Dendritic cell treated with granulocyte-macrophage colony-stimulating factor and Interleukin-4, amounts not matched to agents 40 ng/mL and 50 ng/mL, for 4 days (primary cell): ENCODE measurements around the gene CAPS.
"Not testable (repeated sequence)": the region's sequence is repeated elsewhere in the genome, so short reads cannot be mapped to it uniquely, and the experiment has no call there.

ENCODE experiments used
- H3K27ac Mint-ChIP-seq: one replicate; pipeline ENCODE4 v1.8.0; 2022; ENCODE audit warnings: mild to moderate bottlenecking, mixed read lengths
- H3K27me3 Mint-ChIP-seq: one replicate; pipeline ENCODE4 v1.8.0; 2022; ENCODE audit warnings: mild to moderate bottlenecking, mixed read lengths
- H3K36me3 Mint-ChIP-seq: one replicate; pipeline ENCODE4 v1.8.0; 2022; ENCODE audit warnings: low read depth, mixed read lengths
- H3K4me1 Mint-ChIP-seq: one replicate; pipeline ENCODE4 v1.8.0; 2022; ENCODE audit warnings: low read depth, mixed read lengths
- H3K4me3 Mint-ChIP-seq: one replicate; pipeline ENCODE4 v1.8.0; 2022; ENCODE audit warnings: mild to moderate bottlenecking, moderate library complexity, mixed read lengths
- H3K9me3 Mint-ChIP-seq: one replicate; pipeline ENCODE4 v1.8.0; 2022; ENCODE audit warnings: mixed read lengths
- intact Hi-C: fragments of 100-400 bp; cut with micrococcal nuclease; formaldehyde crosslinking; loops from one replicate; pipeline ENCODE4 v1.15.0; 2022

Gene CAPS

DNA sequence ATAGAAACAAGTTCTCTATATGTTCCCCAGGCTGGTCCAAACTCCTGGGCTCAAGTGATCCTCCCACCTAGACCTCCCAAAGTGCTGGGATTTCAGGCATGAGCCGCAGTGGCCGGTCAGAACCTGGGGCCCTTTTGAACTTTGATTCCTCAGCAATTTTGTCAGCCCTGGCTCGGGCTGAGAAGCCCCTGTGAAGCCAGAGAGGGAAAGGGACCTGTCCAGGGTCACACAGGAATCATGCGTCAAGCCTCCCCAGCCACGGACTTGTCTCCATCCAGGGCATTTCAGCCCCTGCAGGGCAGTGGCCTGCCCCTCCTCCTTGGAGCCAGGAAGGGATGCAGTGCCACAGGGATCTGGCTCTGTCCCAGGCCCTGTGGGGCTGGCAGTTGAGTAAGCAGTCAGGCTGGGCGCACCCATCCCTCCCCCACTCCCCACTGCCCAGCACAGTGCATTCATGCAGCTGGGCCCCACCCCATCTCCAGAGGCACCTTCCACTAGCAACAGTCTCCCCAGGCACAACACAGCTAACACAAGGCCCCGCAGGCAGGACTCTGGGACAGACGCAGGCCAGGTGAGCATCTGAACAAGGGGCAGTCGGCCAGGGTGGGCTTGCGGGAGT is at the start of gene CAPS:
Gene CAPS (plus strand): TSS at position 516 of the 619 bp plus-strand sequence. CDS start 153 bp downstream, outside the sequence.
- Mint-ChIP-seq H3K27me3 (no peaks in the 10 kb centered on the region), H3K36me3 (peaks cover 83% of the 10 kb centered on the region)

DNA sequence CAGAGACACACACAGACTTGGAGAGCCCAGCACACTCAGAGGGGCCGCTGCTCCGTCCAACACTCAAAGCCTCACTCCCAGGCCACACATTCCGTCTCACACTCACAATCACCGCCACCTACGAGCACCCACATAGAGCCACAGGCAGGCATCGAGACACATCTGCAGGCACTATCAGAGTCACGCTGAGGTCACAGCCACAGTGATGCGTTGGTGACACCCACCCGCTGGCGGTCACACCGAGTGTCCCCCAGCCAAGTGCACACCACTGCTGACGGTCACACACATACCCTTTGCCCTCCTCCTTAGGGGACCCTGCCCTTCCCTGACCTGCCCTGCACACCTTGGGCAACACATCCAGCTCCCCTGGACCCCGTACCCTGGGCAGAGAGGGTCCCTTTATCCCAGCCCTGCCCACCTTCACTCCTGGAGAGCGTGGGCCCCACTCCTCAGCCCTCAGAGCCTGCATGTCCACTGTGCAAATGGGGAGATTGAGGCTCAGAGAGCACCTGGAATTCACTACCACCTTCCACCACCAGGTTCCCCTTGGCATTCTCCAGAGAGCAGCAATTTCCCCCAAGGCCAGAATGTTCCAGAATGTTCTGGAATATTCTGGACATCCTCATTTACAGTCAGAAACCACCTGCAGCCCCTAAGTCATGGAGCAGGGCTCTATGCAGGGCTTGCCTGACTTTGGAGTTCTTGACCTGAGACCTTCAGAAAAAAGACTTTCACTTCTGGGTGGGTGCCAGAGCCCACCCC is 49.1 kb upstream of the CAPS start:
- Mint-ChIP-seq H3K4me1 (no peaks in the 10 kb centered on the region), H3K27me3 (peaks cover 5% of the 10 kb centered on the region), H3K4me3 (no peak overlapping the region), H3K36me3 (no peaks in the 10 kb centered on the region), H3K9me3 (no peaks in the 10 kb centered on the region), H3K27ac (no peak overlapping the region)
- intact Hi-C loops: no loop called here

More for the DNA sequence above, at the start of gene CAPS:
- no peaks in the 10 kb centered on the region for H3K4me1 Mint-ChIP-seq
- intact Hi-C loops: no loop called here
- H3K4me3 Mint-ChIP-seq: no peak within 1 kb of the TSS
- no peaks in the 10 kb centered on the region for H3K9me3 Mint-ChIP-seq
- H3K27ac Mint-ChIP-seq: no peak within 1 kb of the TSS

DNA sequence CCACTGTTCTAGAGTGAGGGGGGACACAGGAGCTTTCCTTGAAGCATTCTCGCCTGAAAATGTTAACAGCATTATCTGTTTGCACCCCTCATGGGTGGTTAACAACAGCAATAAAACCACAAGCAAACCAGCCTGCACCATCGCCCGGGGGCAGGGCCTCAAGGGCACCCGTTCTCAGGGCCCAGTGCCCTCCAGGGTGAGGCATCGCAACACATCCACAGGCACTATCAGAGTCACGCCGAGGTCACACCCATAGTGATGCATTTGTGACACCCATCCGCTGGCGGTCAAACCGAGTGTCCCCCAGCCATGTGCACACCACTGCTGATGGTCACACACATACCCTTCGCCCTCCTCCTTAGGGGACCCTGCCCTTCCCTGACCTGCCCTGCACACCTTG is 48.3 kb upstream of the CAPS start:
- no peak overlapping the region for H3K4me3 Mint-ChIP-seq
- no peak overlapping the region for H3K27ac Mint-ChIP-seq
- no peaks in the 10 kb centered on the region for H3K9me3 Mint-ChIP-seq
- intact Hi-C loops: no loop called here
- H3K27me3 Mint-ChIP-seq: peaks cover 3% of the 10 kb centered on the region
- H3K36me3 Mint-ChIP-seq: no peaks in the 10 kb centered on the region
- H3K4me1 Mint-ChIP-seq: no peaks in the 10 kb centered on the region

DNA sequence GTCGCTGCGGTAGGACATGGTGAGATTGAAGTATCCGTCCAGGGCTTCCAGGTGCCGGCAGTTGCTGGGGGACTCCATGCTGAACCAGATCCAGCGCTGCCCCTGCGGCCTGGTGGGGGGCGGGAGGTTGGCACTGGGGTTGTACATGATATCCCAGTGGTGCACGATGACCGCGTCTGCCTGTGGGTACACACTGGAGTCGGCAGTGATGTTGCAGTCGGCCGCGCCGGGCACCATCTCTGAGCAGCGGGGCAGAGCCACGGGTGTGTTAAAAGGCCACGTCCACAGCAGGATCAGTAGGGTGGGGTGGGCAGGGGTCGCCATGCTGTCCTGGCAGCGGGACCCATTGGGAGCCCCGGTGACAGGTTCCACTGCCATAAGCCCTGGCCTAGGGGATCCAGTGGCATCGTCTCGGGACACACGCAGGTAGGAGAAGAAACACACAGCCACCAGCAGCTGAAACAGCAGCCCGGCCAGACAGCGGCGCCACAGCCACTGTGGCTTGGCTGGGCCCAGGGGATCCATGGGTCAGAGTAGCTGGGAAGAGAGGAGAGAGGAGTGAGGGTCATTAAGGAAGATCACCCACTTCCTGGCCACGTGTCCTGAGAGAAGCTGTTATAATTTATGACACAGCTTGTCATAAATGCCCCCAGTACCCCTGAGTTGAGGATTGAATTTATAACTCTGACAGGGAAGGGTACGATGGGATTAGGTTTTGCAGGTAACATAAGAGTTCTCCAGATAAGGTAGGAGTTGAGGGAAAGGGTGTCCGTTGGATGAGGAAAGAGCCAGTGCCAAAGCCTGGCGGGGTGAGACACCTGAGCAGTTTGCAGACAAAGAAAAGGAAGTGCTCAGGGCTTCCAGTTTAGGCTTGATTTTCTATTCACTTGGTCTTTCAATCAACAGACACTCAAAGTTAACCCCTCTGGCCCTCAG is 46.6 kb upstream of the CAPS start:
- Mint-ChIP-seq H3K4me3 (no peak overlapping the region), H3K27ac (no peak overlapping the region), H3K9me3 (no peaks in the 10 kb centered on the region), H3K4me1 (no peaks in the 10 kb centered on the region), H3K36me3 (no peaks in the 10 kb centered on the region), H3K27me3 (no peaks in the 10 kb centered on the region)
- intact Hi-C loops: no loop called here

DNA sequence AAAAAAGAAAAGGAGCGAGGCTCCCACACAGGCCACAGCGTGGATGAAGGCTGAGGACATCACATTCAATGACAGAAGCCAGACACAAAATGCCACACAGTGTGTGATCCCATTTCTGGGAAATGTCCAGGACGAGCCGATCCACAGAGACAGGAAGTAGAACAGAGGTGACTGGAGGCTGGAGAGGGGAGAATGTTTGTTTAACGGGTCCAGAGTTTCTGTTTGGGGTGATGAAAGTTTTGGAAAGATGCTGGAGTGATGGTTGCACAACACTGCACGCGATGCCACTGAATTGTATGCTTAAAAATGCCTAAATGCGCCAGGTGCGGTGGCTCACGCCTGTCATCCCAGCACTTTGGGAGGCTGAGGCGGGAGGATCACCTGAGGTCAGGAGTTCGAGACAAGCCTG is 43.1 kb upstream of the CAPS start:
- intact Hi-C loops: no loop called here

DNA sequence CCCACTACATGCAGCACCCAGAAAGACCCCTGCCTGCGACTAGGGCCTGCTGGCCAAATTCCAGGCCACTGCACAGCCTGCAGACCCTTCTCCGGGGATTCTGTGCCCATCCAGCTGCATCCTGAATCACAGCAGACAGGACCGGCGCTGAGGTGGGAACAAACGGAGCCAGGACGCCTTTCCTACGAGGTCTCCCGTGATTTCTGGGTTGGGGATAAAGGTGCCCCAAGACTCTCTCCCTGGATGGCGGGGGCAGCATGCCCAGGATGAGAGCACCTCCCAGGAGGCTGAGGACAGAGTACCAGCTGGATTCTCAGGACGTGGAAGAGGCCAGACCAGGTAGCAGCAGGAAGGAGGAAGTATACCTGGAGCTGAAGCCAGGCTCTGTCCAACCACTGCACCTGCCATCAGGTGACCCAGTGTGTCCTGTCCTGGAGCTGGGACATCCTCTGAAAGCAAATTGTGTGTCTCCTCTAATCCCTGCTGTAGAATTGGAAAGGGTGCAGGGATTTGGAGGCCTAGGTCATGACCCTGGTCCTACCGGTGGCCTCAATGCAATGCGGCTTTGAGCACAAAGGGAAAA is 40.3 kb upstream of the CAPS start:
- no peaks in the 10 kb centered on the region for H3K9me3 Mint-ChIP-seq
- H3K36me3 Mint-ChIP-seq: no peaks in the 10 kb centered on the region
- peaks cover 10% of the 10 kb centered on the region for H3K27me3 Mint-ChIP-seq
- intact Hi-C loops: no loop called here
- no peaks in the 10 kb centered on the region for H3K4me1 Mint-ChIP-seq
- no peak overlapping the region for H3K4me3 Mint-ChIP-seq
- no peak overlapping the region for H3K27ac Mint-ChIP-seq

More for the DNA sequence above, 43.1 kb upstream of the CAPS start:
- Mint-ChIP-seq H3K4me3 (no peak overlapping the region), H3K27me3 (no peaks in the 10 kb centered on the region), H3K27ac (no peak overlapping the region), H3K9me3 (no peaks in the 10 kb centered on the region), H3K4me1 (no peaks in the 10 kb centered on the region), H3K36me3 (no peaks in the 10 kb centered on the region)

DNA sequence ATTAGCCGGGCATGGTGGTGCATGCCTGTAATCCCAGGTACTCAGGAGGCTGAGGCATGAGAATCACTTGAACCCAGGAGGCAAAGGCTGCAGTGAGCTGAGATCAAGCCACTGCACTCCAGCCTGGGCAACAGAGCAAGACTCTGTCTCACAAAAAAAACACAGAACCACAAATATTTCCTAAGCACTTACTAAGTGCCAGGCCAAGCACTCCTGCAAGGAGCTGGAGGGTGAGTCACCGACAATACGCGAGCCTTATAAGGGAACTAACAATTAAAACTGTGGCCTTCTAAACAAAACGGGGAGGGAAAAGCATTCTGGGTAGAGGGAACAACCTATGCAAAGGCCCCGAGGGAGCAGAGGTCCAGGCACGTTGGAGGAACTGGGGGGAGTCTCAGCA is 39.6 kb upstream of the CAPS start:
- intact Hi-C loops, H3K4me1 Mint-ChIP-seq, H3K27ac Mint-ChIP-seq, H3K4me3 Mint-ChIP-seq, H3K36me3 Mint-ChIP-seq, H3K9me3 Mint-ChIP-seq: not testable (repeated sequence)
- peaks cover 16% of the 10 kb centered on the region for H3K27me3 Mint-ChIP-seq

DNA sequence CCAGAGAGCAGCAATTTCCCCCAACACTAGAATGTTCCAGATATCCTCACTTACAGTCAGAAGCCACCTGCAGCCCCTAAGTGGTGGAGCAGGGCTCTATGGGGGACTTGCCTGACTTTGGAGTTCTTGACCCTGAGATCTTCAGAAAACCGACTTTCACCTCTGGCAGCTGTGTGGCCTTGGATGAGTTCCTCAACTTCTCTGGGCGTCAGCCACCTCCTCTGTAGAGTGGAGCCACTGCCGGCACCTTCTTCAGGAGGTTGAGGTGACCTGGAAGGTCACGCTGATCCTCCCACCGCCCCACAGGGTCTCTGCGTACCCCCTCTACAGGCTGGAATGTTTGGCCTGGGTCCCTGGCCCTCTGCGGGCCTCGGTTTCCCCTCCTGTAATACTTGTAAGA is 36.6 kb upstream of the CAPS start:
- H3K9me3 Mint-ChIP-seq: no peaks in the 10 kb centered on the region
- H3K27me3 Mint-ChIP-seq: peaks cover 39% of the 10 kb centered on the region
- H3K27ac Mint-ChIP-seq: no peak overlapping the region
- no peaks in the 10 kb centered on the region for H3K4me1 Mint-ChIP-seq
- H3K36me3 Mint-ChIP-seq: no peaks in the 10 kb centered on the region
- H3K4me3 Mint-ChIP-seq: no peak overlapping the region
- intact Hi-C loops: no loop called here

DNA sequence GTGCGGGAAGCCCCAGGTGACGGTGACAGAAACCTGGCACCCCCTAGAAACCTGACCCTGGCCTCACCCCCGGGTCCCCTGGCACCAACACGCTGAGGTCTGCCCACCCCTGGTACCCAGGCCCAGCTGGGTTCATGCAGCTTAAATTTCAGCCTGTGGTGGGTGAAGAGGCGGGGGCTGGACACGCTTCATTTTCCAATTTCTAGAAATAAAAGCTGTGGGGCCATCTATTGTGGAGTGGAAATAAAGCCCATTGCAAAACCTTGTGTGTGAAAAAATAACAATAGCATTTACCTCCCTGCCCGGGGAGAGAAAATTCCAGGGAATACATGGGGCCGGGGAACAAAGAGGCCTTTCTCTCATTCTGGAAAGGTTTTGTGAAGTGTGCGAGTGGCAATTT is 36.2 kb upstream of the CAPS start:
- H3K9me3 Mint-ChIP-seq: no peaks in the 10 kb centered on the region
- H3K36me3 Mint-ChIP-seq: no peaks in the 10 kb centered on the region
- H3K27me3 Mint-ChIP-seq: peaks cover 43% of the 10 kb centered on the region
- no peaks in the 10 kb centered on the region for H3K4me1 Mint-ChIP-seq
- intact Hi-C loops: no loop called here
- H3K4me3 Mint-ChIP-seq: no peak overlapping the region
- H3K27ac Mint-ChIP-seq: no peak overlapping the region

DNA sequence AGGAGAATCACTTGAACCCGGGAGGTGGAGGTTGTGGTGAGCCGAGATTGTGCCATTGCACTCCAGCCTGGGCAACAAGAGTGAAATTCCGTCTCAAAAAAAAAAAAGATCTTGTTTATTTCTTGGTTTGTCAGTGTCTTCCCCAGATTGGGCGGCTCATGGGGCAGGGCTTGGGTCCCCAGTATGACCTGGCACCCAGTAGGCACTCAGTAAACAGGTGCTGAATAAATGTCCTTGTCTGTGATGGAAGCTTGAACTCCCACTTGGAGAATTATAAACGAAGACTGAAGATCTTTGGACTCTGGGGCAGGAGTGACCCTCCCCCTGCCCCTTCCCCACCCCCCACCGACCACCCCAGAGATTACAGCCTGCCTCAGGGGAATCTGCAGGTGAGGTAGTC is 33.9 kb upstream of the CAPS start:
- H3K9me3 Mint-ChIP-seq: no peaks in the 10 kb centered on the region

DNA sequence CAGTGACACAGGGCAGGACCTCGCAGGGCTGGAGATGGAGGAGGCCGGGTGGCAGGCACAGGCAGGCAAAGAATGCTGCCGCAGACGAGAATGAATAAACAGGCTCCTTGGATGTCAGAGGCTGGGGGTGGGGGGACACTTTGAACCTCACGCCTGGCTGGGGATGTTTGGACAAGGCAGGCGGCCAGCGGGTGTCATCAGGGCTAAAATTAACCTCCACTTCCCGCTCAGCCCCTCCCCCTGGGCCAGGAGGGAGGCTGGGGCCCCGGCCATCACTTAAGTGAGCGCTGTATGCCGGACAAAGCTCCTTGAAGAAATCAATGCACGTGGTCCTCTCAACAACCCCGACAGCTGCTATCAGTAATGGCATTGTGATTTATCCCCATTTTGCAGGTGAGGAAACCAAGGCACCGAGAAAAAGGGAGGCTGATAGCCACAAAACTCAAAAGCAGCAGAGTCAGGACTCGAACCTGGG is 33.4 kb upstream of the CAPS start:
- Mint-ChIP-seq H3K36me3 (no peaks in the 10 kb centered on the region), H3K9me3 (no peaks in the 10 kb centered on the region), H3K27me3 (peaks cover 46% of the 10 kb centered on the region), H3K4me1 (peaks cover 6% of the 10 kb centered on the region), H3K4me3 (no peak overlapping the region), H3K27ac (no peak overlapping the region)
- intact Hi-C loops: no loop called here

More for the DNA sequence above, 33.9 kb upstream of the CAPS start:
- H3K27me3 Mint-ChIP-seq: peaks cover 46% of the 10 kb centered on the region
- peaks cover 6% of the 10 kb centered on the region for H3K4me1 Mint-ChIP-seq
- no peak overlapping the region for H3K27ac Mint-ChIP-seq
- intact Hi-C loops: no loop called here
- no peaks in the 10 kb centered on the region for H3K36me3 Mint-ChIP-seq
- no peak overlapping the region for H3K4me3 Mint-ChIP-seq

DNA sequence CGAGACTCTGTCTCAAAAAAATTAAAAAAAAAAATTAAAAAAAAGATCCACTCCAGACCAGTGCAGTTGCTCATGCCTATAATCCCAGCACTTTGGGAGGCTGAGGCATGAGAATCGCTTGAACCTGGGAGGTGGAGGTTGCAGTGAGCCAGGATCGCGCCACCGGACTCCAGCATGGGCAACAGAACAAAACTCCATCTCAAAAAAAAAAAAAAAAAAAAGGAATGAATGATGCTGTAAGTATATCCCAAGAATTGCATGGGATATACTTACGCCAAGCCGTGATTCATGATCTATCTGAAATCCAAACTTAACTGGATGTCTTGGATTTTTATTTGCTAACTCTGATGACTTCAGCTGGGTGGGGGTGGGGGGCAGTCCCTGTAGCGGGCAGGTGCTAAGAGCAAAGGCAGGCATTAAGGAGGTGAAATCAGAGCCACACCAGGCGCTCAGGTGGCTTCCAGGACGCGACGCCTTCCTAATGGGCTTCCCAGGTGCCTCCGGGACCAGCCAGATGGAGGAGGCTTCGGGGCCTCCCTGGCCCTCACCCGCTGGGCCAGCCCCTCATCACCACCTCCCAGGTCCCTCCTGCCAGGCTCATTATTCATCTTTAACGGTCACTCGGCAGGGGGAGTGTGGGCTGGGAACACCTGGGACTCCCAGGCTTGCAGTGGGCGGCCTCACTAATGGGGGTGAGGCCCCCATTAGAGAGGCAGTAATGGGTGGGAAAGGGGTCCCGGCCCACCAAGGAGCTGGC is 32.3 kb upstream of the CAPS start:
- no peaks in the 10 kb centered on the region for H3K9me3 Mint-ChIP-seq
- H3K27ac Mint-ChIP-seq: no peak overlapping the region
- H3K4me3 Mint-ChIP-seq: no peak overlapping the region
- peaks cover 6% of the 10 kb centered on the region for H3K4me1 Mint-ChIP-seq
- H3K27me3 Mint-ChIP-seq: peaks cover 44% of the 10 kb centered on the region
- intact Hi-C loops: no loop called here
- H3K36me3 Mint-ChIP-seq: no peaks in the 10 kb centered on the region

DNA sequence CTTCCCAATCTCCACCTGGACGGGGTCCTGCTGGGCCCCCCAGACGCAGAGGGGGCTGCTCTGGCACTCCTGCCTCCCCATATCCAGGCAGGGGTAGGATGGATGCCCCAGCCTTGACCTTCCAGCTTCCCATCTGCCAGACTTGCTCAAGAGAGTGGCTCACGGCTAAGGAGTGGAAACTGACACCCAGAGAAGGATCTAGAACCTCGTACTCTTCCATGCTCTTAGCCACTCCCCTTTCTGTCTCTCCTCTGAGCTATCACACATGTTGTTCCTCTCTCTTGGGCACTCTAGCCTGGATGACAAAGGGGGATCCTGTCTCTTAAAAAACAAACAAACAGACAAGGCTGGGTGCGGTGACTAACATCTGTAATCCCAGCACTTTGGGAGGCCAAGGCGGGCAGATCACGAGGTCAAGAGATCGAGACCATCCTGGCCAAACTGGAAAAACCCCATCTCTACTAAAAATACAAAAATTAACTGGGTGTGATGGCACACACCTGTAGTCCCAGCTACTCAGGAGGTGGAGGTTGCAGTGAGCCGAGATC is 31.6 kb upstream of the CAPS start:
- Mint-ChIP-seq H3K36me3 (no peaks in the 10 kb centered on the region), H3K4me3 (no peak overlapping the region), H3K9me3 (no peaks in the 10 kb centered on the region), H3K4me1 (peaks cover 6% of the 10 kb centered on the region), H3K27ac (peak overlapping the region; percentile 5), H3K27me3 (peaks cover 42% of the 10 kb centered on the region)
- intact Hi-C loops: no loop called here
